HCT116 (cell line): ENCODE data around the gene ZNF341. TPM values are rescaled to one million over a fixed set of nuclear protein-coding genes. Genes with fewer than 3 reads are reported as not detected.

ENCODE experiments used
- ATAC-seq: fragments of 200-7000 bp; cut with Tn5 transposase; 2 replicates; pipeline ENCODE4 v1.9.1; 2020; ENCODE audit warnings: mild to moderate bottlenecking, moderate library complexity
- BruUV-seq: library from RNA; stranded (reverse); fragments of 400-500 nt; replicated peaks from 2 replicates; lab custom pipeline; 2021; lab: Mats Ljungman, UMichigan
- CTCF ChIA-PET: fragments of 300-600 bp; sonication (Branson Sonifier 250); formaldehyde crosslinking; loops from one replicate; lab custom pipeline; 2021; ENCODE audit warnings: antibody characterized with exemption; lab: Charles Lee
- POLR2A ChIA-PET: fragments of 300-600, 350-600 bp; sonication (Branson Sonifier 250); formaldehyde crosslinking; loops from one replicate; lab custom pipeline; 2021; ENCODE audit warnings: antibody characterized with exemption; lab: Charles Lee
- RAD21 ChIA-PET, 2 experiments: fragments of 300-600 bp; sonication (Branson Sonifier 250); formaldehyde crosslinking; loops; one replicate each; lab custom pipeline; 2023; ENCODE audit warnings: low total read pairs in 2 of 2; ENCODE audit not compliant: uncharacterized antibody in 2 of 2, unreplicated experiment in 2 of 2, low non-redundant PET in 1 of 2; lab: Charles Lee
- DNase-seq: peaks from one replicate; pipeline ENCODE4 v3.0.0-alpha.2; 2010; ENCODE audit warnings: low read depth, low spot score
- H2AFZ ChIP-seq: fragments of 200-600 bp; shearing (Covaris generic), sonication (generic); 2 replicates; pipeline ENCODE4 v1.6.1; 2017; ENCODE audit warnings: low read depth, mixed run types, mixed read lengths, antibody characterized with exemption, low read length; ENCODE audit not compliant: poor library complexity, severe bottlenecking
- H3K27ac ChIP-seq: 2 replicates; pipeline ENCODE4 v1.5.1; 2012; ENCODE audit warnings: low read depth, low read length
- H3K27me3 ChIP-seq: fragments of 200-600 bp; sonication (generic); 2 replicates; pipeline ENCODE4 v1.6.1; 2016; ENCODE audit warnings: mixed run types, low read length, mixed read lengths; ENCODE audit not compliant: insufficient read depth
- H3K36me3 ChIP-seq, 2 experiments: fragments of 200-500 bp in 1 of 2; fragments of 200-600 bp in 1 of 2; sonication (Bioruptor generic) in 1 of 2; sonication (generic) in 1 of 2; 2 replicates each; pipeline versions ENCODE4 v1.5.1 to v1.6.1; 2014 to 2016; ENCODE audit warnings: low read length in 2 of 2, inconsistent platforms in 1 of 2, mixed read lengths in 1 of 2, mixed run types in 1 of 2; ENCODE audit not compliant: insufficient read depth in 2 of 2, control insufficient read depth in 1 of 2
- H3K4me1 ChIP-seq, 2 experiments: fragments of 200-600 bp in 1 of 2; sonication (generic) in 1 of 2; 2 replicates each; pipeline versions ENCODE4 v1.5.1 to v1.6.1; 2012 to 2017; ENCODE audit warnings: low read length in 2 of 2, inconsistent platforms in 1 of 2, mild to moderate bottlenecking in 1 of 2, mixed read lengths in 1 of 2, mixed run types in 1 of 2, moderate library complexity in 1 of 2; ENCODE audit not compliant: insufficient read depth in 2 of 2, control insufficient read depth in 1 of 2
- H3K4me2 ChIP-seq: fragments of 200-600 bp; sonication (generic); 2 replicates; pipeline ENCODE4 v1.6.1; 2017; ENCODE audit warnings: mixed run types, low read length, mixed read lengths
- H3K4me3 ChIP-seq, 2 experiments: fragments of 200-600 bp in 1 of 2; sonication (generic) in 1 of 2; replicated peaks in 1 of 2; 2 replicates each; pipeline ENCODE4 v1.5.1; 2011 to 2016; ENCODE audit warnings: low read length in 2 of 2, control low read depth in 1 of 2, low read depth in 1 of 2, mild to moderate bottlenecking in 1 of 2, mixed read lengths in 1 of 2, mixed run types in 1 of 2
- H3K79me2 ChIP-seq: fragments of 200-600 bp; sonication (generic); 2 replicates; pipeline ENCODE4 v1.6.1; 2017; ENCODE audit warnings: mild to moderate bottlenecking, mixed run types, low read length, moderate library complexity, mixed read lengths; ENCODE audit not compliant: insufficient read depth
- H3K9ac ChIP-seq: fragments of 200-600 bp; sonication (generic); 2 replicates; pipeline ENCODE4 v1.6.1; 2016; ENCODE audit warnings: low read length, mixed read lengths
- H3K9me2 ChIP-seq: fragments of 200-600 bp; sonication (generic), shearing (Covaris generic); 2 replicates; pipeline ENCODE4 v1.6.1; 2017; ENCODE audit warnings: mixed run types, mild to moderate bottlenecking, moderate library complexity; ENCODE audit not compliant: insufficient read depth
- H3K9me3 ChIP-seq, 2 experiments: fragments of 200-500 bp in 1 of 2; fragments of 200-600 bp in 1 of 2; sonication (Bioruptor generic) in 1 of 2; sonication (generic) in 1 of 2; 2 replicates each; pipeline ENCODE4 v1.6.1; 2014 to 2017; ENCODE audit warnings: low read length in 2 of 2, mixed read lengths in 2 of 2, inconsistent platforms in 1 of 2, low read depth in 1 of 2, mild to moderate bottlenecking in 1 of 2, mixed run types in 1 of 2, moderate library complexity in 1 of 2; ENCODE audit not compliant: control insufficient read depth in 1 of 2, insufficient read depth in 1 of 2
- H4K20me1 ChIP-seq: fragments of 200-600 bp; sonication (generic), shearing (Covaris generic); 2 replicates; pipeline ENCODE4 v1.6.1; 2017; ENCODE audit warnings: mixed run types, mild to moderate bottlenecking, moderate library complexity; ENCODE audit not compliant: insufficient read depth
- ATF3 ChIP-seq: IDR thresholded peaks from 2 replicates; pipeline ENCODE4 v1.6.1; 2012
- CBX3 ChIP-seq: IDR thresholded peaks from 2 replicates; pipeline ENCODE4 v1.6.1; 2012; ENCODE audit warnings: low read depth
- CEBPB ChIP-seq: IDR thresholded peaks from 2 replicates; pipeline ENCODE4 v1.6.1; 2012; ENCODE audit warnings: low read depth
- EGR1 ChIP-seq: IDR thresholded peaks from 2 replicates; pipeline ENCODE4 v1.6.1; 2012; ENCODE audit warnings: low read depth
- RAD21 ChIP-seq: IDR thresholded peaks from 2 replicates; pipeline ENCODE4 v1.6.1; 2012; ENCODE audit warnings: low read depth, mild to moderate bottlenecking
- REST ChIP-seq: IDR thresholded peaks from 2 replicates; pipeline ENCODE4 v1.6.1; 2012; ENCODE audit warnings: low read depth
- SIN3A ChIP-seq: IDR thresholded peaks from 2 replicates; pipeline ENCODE4 v1.6.1; 2012; ENCODE audit warnings: low read depth
- TCF7L2 ChIP-seq: IDR thresholded peaks from 2 replicates; pipeline ENCODE4 v1.7.0; 2011; ENCODE audit warnings: borderline replicate concordance, inconsistent platforms; ENCODE audit not compliant: insufficient read depth, insufficient read length; ENCODE audit errors: extremely low read depth
- ZFX ChIP-seq: fragments of 450-650 bp; IDR thresholded peaks from 2 replicates; pipeline ENCODE4 v1.6.1; 2017
- intact Hi-C: fragments of 100-400 bp; cut with micrococcal nuclease; formaldehyde crosslinking; loops from 2 replicates; pipeline ENCODE4 v1.10.0; 2022
- total RNA-seq: library from RNA; stranded (reverse); gene quantifications from one replicate; pipeline ENCODE4 v1.2.1, GENCODE V29; 2021; ENCODE audit not compliant: unreplicated experiment

Gene ZNF341
- total RNA-seq, 1 experiment from 2014 or later: 4.9 TPM

GRCh38 chr20:33688938-33689424 is 42.8 kb upstream of the ZNF341 start:
- no peak overlapping the region for H2AFZ ChIP-seq
- POLR2A ChIA-PET: no interaction called here
- H3K79me2 ChIP-seq: peaks cover 16% of the 10 kb centered on the region
- CTCF ChIA-PET: no interaction called here
- H3K9ac ChIP-seq: no peak overlapping the region
- no peak overlapping the region for H3K4me3 ChIP-seq
- H3K9me3 ChIP-seq: no peaks in the 10 kb centered on the region
- RAD21 ChIA-PET: no interaction called here
- TF ChIP-seq SIN3A: no peak
- no peak for TF ChIP-seq CEBPB
- TF ChIP-seq CBX3: no peak
- no peak for TF ChIP-seq ATF3
- no peak for TF ChIP-seq ZFX
- no peak for TF ChIP-seq REST
- intact Hi-C loops: no loop called here
- H3K4me2 ChIP-seq: no peak overlapping the region
- H3K27me3 ChIP-seq: no peaks in the 10 kb centered on the region
- H3K27ac ChIP-seq: no peak overlapping the region
- H3K36me3 ChIP-seq: no peaks in the 10 kb centered on the region
- ATAC-seq (no peak), DNase-seq (no peak)
- no peaks in the 10 kb centered on the region for H4K20me1 ChIP-seq
- peaks cover 13 to 32% of the 10 kb centered on the region in 2 experiments for H3K4me1 ChIP-seq
- H3K9me2 ChIP-seq: no peaks in the 10 kb centered on the region
- BruUV-seq: no TSS peak

- Histone ChIP-seq H3K4me1 (peaks cover 12 to 28% of the 10 kb centered on the region in 2 experiments), H4K20me1 (no peaks in the 10 kb centered on the region), H2AFZ (no peak overlapping the region), H3K36me3 (no peaks in the 10 kb centered on the region), H3K27me3 (no peaks in the 10 kb centered on the region), H3K9me3 (no peaks in the 10 kb centered on the region), H3K4me2 (peak overlapping the region; percentile 32; the same call in 1 of the 2 replicates), H3K79me2 (peaks cover 11% of the 10 kb centered on the region), H3K4me3 (no peak overlapping the region), H3K9me2 (no peaks in the 10 kb centered on the region), H3K9ac (no peak overlapping the region), H3K27ac (no peak overlapping the region)
- ChIA-PET CTCF (no interaction called here), POLR2A (no interaction called here), RAD21 (no interaction called here)
- intact Hi-C loops: no loop called here
- ATAC-seq (no peak), DNase-seq (no peak)
- BruUV-seq: no TSS peak
- TF ChIP-seq REST (no peak), RAD21 (no peak), EGR1 (no peak), SIN3A (no peak), TCF7L2 (no peak)
Measured at GRCh38 chr20:33689493-33689892, 42.3 kb upstream of the ZNF341 start.
